ENCODE measurements around the gene ZNF827.

GRCh38 chr4:145881989-145882388 lies 56.6 kb downstream of the ZNF827 start:
- TF ChIP-seq ZNF8 (CRISPR knock-in tag; IDR thresholded peaks at IDR 0.05): no peak
- no peak for TF ChIP-seq BACH2 (CRISPR knock-in tag; IDR thresholded peaks at IDR 0.05; ENCODE audit: borderline replicate concordance)
- no peak for TF ChIP-seq TCF4 (CRISPR knock-in tag; IDR thresholded peaks at IDR 0.05; ENCODE audit: borderline replicate concordance)
- no peak for TF ChIP-seq ZC3H10 (CRISPR knock-in tag; IDR thresholded peaks at IDR 0.05)
- TF ChIP-seq RARB (CRISPR knock-in tag; IDR thresholded peaks at IDR 0.05): no peak
